ENCODE data around the gene BCL7B.
A peak's percentile ranks its signal among the peaks of the same experiment; 100 is the strongest.
"Not testable (repeated sequence)": the region's sequence is repeated elsewhere in the genome, so short reads cannot be mapped to it uniquely, and the experiment has no call there.

BCL7B gene

DNA sequence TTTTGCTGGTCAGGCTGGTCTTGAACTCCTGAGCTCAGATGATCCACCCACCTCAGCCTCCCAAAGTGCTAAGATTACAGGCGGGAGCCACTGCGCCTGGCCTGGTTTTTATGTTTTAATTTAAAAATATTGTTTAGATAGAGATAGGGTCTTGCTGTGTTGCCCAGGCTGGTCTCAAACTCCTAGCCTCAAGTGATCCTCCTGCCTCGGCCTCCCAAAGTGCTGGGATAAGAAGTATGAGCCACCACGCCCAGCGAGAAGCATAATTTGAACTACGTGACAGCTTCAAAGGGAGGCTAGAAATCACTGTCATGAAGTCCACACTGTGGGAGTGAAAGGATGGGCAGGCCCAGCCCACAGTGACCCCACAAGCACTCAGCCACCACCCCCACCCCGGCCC, 21.6 kb downstream of the BCL7B start:
- not testable (repeated sequence) for DNase-seq (ENCODE audit: low read depth)

DNA sequence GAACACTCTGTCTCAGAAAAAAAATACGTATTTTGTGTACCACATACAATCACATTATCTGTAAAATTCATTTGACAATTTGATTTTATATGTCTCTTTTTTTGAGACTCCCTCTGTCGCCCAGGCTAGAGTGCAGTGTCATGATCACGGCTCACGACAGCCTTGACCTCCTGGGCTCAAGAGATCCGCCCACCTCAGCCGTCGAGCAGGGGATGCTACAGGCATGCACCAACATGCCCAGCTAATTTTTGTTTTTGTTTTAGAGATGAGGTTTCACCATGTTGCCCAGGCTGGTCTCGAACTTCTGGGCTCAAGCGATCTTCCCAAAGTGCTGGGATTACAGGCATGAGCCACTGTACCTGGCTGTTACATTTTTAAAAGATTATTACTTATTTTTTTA, 23.7 kb downstream of the BCL7B start:
- no peak for DNase-seq (ENCODE audit: low read depth)

DNA sequence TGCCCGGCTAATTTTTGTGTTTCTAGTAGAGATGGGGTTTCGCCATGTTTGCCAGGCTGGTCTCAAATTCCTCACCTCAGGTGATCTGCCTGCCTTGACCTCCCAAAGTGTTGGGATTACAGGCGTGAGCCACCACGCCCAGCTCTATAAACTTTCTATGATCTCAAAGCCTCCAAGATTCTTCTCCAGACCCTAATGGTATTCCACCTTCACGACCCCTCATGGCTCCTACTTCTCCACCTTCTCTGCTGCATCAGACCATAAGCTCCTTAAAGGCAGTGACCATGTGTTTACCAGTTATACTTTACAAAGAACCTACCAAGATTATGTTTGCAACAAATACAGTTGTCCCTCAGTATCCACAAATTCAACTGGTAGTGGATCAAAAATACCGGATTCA, 25.3 kb downstream of the BCL7B start:
- DNase-seq (ENCODE audit: low read depth), result no peak

DNA sequence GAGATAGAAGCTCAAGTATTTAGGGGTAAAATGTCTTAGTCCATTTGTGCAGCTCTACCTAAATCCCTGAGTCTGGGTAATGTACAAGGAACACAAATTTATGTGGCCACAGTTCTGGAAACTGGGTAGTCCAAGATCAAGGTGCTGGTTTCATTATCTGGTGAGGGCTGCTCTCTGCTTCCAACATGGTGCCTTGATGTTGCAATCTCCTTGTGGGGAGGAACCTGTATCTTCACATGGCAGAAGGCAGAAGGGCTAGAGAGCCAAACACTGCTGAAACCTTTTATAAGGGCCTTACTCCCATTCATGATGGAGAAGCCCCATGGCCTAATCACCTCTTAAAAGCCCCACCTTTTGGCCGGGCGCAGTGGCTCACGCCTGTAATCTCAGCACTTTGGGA, 26.7 kb downstream of the BCL7B start:
- no peak for DNase-seq (ENCODE audit: low read depth)

DNA sequence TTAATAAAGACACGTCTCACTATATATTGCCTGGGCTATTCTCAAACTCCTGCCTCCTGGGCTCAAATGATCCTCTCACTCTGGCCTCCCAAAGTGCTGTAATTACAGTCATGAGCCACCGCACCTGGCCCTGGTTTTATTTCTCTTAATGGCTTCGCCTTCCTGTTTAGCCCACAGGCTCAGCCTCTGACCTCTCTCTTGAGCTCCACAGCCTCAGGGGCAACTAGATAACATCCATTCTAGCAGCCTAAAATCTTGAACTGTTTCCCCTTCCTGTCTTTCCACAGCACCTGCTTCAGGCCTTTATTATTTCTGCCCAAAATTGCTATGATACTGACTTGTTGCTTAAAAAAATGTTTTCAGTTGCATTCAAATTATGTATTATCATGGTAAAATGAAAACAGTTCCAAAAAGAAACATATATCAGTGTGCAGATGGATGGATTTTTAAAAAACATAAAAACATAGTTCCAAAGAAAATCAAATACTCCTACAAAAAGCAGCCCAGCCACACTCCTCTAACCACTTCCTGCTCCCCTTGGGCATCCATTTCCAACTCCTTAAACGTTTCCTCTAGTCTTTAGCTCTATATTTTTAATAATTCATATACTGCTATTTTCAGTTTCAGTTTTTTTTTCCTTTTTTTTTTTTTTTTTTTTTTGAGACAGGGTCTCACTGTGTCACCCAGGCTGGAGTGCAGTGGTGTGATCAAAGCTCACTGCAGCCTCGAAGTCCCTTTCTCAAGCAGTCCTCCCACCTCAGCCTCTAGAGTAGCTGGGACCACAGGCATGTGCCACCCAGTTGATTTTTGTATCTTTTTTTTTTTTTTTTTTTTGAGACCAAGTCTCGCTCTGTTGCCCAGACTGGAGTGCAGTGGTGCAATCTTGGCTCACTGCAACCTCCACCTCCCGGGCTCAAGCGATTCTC, 30.3 kb downstream of the BCL7B start:
- no peak for DNase-seq (ENCODE audit: low read depth)

DNA sequence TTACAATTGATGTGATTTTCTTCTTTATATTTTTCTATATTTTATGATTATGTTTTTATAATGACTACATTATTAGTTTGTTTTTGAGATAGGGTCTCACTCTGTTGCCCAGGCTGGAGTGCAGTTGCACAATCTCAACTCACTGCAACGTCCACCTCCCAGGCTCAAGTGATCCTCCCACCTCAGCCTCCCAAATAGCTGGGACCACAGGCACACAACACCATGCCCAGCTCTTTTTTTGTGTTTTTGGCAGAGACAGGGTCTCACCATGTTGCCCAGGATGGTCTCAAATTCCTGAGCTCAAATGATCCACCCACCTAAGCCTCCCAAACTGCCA, 31.4 kb downstream of the BCL7B start:
- DNase-seq (ENCODE audit: low read depth), result not testable (repeated sequence)

DNA sequence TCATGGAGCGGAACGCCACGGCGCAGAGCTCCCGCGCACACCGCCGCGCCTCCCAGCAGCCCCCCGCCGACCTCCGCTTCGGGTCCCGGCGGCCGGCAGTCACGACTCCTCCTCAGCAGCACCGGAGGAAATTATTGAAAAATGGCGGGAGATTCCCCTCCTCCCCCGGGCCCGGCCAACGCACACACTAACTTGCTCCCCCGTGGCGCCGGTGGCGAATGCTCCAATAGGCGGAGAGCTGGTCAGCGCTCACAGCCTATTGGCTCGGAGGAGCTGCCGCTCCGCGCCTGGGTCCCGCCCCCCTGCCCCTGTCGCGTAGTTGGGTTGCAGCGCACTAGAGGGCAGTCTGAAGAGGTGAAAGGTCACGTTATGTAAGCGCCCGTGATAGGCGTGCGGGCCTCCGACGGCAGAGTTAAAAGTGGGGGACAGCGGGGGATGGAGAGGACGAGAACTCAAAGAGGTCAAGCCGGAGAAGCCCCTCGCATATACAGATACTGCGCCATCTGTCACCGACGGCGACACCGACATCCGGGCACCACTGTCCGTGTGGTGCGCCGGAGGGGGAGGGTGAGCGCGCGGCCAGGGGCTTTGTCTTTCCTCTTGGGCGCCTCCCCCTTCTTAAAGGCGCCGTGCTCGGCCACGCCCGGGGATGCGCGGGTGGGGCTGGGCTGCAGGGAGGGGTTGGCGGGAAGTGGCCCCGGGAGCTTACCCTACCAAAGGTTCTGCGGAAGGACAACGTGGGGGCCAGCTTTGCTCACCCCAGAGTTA, 35.2 kb downstream of the BCL7B start, which contains the start of gene BAZ1B:
Gene BAZ1B (minus strand): TSS at position 189 of the 768 bp plus-strand sequence. CDS start 360 bp downstream, outside the sequence.
- peak; percentile 95 for DNase-seq (ENCODE audit: low read depth)

DNA sequence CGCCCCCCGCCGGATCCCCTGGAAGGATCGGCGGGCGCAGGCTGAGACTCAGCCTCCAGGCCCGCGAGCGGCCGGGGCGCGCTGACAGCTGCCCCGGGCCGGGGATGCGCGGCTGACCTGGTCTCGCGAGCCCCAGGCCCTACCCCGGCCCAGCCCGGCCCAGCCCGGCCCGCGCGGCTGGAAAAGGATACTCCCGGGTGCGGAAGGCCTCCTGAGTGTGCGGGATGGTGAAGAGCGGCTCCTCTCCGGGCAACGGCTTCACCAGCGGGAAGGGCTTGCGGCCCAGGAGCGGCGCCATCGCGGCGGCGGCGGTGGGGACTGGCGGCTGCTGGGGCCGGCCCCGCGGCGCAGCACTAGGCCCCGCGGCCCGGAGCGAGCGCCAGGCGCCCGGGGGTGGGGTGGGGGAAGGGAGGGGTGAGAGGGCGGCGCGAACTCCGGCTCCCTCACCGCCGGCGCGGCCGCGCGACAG, 35.8 kb downstream of the BCL7B start:
- DNase-seq (ENCODE audit: low read depth), result no peak

DNA sequence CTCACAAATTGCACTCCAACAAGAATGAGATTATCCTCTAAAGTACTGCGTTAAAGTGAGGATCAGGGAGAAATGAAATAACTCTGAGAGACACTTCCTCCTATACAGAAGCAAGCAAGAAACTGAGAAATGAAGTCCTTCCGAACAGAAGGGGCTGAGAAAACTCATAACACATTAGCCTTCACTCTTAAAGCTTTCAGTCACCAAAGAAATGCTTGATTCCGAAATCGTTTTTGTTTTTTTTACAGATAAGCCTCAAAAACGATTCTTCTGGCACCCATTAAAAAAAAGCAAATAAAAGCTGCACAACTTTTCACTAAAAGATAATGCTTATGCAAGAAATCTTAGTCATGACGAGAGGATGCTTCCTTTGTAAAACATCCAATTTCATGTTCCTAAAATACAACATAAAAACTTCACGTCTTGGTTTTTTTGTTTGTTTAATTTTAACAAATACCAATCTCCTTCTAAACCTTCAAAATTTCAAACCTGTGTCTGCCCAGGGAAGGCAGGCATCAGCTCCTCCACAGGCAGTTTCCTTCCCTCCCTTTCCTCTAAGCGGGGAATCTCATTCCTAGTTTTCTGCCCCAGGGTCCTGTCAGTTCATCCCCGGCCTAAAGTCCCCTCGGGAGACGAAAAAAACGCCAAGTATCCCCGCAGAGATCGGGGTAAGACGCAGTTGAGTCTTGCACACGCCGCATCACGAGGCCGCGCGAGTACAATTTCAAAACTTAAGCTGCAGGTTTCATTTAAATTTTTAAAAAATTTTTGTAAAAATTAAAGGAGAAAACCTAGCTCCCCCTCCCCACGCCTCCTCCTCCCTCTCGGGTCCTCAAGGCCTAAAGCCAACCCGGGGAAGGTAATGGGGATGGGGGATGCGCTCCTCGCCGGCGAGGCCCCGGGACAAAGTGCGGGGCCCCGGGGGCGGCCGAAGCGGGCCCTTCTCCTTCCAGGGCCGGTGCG, 36.5 kb downstream of the BCL7B start:
- no peak for DNase-seq (ENCODE audit: low read depth)

DNA sequence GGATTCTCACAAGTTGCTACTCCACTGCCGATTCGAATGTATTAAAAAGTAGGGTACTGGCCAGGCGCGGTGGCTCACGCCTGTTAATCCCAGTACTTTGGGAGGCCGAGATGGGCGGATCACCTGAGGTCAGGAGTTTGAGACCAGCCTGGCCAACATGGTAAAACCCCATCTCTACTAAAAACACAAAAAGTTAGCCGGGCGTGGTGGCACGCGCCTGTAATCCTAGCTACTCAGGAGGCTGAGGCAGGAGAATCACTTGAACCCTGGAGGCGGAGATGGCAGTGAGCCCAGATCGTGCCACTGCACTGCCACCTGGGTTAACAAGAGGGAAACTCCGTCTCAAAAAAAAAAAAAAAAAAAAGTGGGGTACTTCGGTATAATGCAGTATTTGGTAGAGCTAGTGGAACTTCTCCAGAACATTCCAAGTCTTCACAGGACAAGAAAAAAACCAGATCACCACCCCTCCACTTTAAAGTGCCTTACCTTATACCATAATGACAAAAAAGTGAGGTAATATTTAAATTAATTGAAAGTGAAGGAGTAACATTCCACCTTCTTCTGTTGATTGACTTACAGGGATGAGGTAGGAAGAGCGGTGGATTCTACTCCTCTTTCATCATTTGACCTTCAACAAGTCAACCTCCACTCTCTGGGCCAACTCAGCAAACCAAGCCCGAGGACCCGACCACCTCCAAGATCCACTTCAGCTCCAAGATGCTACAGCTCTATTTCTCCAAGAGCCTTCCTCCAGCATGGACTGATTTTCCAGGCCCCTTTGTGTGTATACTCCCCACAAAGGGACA, 37.4 kb downstream of the BCL7B start:
- DNase-seq (ENCODE audit: low read depth), result no peak

DNA sequence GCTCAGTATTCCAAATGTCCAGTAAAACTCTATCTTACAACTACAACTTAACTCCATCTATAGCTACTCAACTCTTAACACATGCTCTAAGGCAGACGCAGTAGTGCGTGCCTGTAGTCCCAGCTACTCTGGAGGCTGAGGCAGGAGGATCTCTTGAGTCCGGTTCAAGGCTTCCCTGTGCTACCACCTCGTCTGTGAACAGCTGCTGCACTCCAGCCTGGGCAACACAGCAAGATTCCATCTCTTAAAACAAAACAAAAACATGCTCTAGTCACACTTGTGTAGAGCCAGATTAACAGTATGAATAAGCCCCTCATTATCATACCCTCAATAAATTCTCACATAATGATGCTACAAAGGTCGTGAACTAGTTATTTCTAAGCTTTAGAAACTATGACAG, 39.0 kb downstream of the BCL7B start:
- DNase-seq (ENCODE audit: low read depth), result no peak

DNA sequence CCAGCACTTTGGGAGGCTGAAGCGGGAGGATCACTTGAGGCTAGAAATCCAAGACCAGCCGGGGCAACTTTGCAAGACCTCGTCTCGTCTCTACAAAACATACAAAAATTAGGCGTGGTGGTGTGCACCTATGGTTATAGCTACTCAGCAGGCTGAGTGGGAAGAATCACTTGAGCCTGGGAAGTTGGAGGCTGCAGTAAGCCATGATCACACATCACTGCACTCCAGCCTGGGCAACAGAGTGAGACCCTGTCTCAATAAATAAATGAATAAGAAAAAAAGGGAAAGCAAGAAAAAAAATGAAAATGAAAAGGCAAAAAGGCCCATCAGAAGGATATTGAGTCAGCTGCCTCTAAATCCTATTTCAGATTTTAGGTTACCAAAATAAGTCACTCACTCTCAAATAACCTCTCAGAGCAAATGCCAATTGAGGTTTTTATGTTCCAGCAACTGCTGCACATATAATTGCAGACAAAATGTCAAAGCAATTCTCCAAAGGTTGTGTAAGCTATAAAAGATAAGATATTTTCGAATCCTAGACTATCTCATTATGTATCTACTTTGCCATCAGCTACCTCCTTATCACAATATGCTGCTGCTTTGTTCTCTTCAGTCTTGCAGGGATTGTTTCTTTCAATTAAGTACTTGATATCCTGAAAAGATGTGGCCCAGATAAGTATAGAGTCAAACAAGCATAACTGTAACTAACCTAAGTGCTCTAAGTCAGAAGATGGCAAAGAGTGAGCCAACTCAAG, 40.1 kb downstream of the BCL7B start:
- DNase-seq (ENCODE audit: low read depth), result no peak

DNA sequence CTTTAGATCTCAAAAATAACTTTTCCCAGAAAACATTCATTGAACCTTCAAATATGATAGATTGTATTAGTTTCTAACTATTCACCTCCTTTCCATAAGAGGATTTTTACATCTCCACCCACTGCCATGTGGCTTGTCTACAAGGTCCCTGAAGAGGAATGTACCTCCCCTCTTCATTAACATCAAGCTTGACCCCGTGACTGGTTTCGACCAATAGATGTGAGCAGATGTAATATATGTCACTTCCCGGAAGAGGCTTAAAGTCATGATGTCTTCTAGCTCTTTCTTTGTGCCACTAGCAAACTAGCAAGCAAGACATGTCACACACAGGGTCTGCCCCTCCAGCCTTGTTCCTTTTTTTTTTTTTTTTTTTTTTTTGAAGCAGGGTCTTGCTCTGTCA, 42.3 kb downstream of the BCL7B start:
- no peak for DNase-seq (ENCODE audit: low read depth)

DNA sequence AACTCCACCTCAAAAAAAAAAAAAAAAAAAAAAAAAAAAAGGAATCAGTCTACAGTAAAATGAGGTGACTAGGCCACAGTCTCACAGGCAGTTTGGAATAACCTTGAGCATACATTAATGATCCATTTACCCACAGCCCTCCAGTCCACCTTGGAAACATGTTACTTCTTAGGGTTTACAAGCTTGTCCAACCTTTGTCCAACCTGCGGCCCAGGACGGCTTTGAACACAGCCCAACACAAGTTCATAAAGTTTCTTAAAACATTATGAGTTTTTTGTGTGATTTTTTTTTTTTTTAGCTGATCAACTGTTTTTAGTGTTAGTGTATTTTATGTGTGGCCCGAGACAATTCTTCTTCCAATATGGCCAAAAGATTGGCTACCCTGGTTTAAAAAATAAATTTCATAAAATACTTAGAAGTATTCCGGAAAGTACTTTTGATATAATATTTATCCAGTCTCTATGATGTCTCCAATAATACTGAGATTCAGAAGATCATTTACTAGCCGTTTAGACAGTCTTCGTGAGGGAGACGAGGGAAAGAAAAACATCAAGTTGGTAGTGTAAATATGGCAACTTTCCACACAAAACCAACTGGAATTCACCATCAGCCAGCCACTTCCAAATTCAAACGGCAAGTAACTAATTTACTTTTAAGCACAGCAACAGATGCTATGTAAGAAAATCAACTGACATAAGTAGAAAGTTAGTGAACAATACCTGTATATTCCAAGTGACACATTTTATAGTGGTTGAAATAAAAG, 45.3 kb downstream of the BCL7B start:
- no peak for DNase-seq (ENCODE audit: low read depth)

DNA sequence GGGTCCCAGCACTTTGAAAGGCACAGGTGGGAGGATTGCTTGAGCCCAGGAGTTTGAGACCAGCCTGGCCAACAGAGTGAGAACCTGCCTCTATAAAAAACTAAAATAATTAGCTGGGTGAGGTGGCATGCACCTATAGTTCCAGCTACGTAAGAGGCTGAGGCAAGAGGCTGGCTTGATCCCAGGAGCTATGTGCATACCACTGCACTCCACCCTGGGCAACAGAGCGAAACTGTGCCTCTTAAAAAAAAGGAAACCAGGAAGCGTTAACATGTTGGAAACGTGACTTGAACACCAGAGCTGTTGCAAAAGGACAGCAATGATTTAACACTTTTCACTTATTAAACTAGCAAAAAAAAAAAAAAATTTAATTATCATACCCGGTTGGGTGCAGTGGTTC, 48.0 kb downstream of the BCL7B start:
- DNase-seq (ENCODE audit: low read depth), result no peak

DNA sequence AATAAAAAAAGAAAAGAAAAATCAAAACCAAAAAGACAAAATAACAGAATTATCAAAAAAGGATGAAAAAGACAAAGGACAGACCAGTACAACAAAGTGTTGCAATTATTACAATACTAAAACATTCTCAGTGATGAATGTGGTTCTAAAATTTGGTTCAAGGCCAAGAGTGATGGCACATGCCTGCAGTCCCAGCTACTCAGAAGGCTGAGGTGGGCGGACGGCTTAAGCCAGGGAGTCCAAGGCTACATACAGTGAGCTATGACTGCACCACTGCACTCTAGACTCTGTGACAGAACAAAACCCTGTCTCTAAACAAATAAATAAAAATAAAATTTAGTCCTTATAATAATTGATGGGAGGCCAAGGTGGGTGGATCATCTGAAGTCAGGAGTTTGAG, 49.9 kb downstream of the BCL7B start:
- no peak for DNase-seq (ENCODE audit: low read depth)

DNA sequence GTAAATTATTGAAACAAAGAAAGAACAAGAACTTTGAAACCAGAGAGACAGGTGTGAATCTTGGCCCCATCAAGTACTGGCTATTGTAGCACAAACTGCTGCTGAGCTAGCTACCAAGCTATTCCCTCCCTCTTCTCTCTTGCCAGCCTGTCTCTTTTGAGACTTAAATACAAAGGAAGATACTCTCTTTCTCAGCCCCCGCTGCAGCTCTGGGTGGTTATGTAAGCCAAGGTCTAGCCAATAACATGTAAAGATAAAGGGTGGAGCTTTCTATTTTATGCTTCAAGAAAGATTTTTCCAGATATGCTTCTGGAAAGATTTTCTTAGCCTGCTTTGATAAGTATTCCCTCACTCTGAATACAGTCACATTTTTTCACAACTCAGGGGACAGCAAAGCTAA, 52.6 kb downstream of the BCL7B start:
- DNase-seq (ENCODE audit: low read depth), result no peak

DNA sequence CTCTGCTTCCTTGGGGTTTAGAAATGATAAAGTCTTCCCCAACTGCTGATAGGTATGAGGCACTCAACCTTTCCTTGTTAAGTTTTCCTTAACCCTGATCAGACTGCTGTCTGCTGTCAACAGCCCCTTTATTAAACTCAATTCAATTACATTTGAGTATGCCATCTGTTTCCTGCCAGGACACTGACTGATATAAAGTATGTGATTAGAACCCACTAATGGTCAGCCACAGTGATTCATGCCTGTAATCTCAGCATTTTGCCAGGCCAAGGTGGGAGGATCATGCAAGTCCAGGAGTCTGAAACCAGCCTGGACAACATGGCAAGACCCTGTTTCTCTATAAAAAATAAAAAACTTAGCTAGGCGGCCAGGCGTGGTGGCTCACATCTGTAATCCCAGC, 53.5 kb downstream of the BCL7B start:
- DNase-seq (ENCODE audit: low read depth), result no peak

DNA sequence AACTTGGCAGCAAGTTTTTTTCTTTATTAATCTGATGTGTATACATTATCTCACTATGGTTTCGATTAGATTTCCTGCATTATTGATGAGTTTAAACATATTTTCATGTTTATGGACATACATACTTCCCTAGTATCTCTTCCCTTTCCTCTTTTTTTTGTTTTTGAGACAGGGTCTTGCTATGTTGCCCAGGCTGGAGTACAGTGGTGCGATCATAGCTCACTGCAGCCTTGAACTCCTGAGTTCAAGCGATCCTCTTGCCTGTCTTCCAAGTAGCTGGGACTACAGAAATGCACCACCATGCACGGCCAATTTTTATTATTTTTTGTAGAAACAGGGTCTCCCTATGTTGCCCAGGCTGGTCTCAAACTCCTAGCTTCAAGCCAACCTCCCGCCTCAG, 54.3 kb downstream of the BCL7B start:
- no peak for DNase-seq (ENCODE audit: low read depth)

DNA sequence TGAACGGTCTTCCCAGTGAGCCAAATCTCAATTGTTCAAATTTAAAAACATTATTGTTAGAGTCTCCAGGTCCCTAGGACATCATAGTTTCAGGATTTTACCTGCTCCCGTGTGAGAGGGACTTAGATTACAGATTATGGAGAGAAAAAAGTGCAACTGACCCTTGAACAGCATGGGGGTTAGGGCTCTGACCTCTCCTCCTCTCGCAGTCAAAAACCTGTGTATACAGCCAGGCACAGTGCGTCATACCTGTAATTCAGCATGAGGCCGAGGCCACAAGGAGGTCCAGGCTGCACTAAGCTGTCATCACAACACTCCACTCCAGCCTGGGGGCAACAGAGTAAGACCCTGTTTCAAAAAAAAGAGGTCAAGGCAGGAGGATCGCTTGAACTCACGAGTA, 60.9 kb downstream of the BCL7B start:
- no peak for DNase-seq (ENCODE audit: low read depth)

Data from T-helper 22 cell (primary cell).